ENCODE measurements around the gene GARIN5B. TPM values are rescaled to one million over a fixed set of nuclear protein-coding genes. Genes with fewer than 3 reads are reported as not detected.

The GARIN5B gene
- total and polyA plus RNA-seq, 2 donors (not counting 1 experiment from before 2014, with no cell fraction given): not detected

DNA sequence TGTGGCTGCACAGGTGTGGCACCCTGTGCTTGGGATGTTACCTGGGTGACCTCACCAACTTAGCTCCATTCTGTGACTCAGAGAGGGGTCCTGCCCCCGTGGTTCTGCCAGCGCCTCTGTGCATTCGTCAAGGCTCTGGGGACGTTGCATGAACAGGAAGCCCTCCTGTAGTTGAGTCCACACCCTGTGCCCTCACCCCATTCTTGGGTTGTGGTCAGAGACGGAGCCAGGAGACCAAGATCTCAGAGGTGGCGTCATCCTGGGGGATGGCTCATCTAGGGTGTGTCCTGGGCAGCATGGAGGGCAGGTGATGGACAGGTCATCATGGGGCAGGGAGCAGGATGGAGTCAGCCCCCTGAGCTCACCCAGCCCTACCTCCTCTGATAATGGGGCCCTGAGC lies 11.0 kb downstream of the GARIN5B start:
- Histone ChIP-seq H3K27ac (ENCODE audit: low read length in 2 of 2) (no peak overlapping the region), H3K4me1 (ENCODE audit: control insufficient read depth in 2 of 2, insufficient read depth in 2 of 2, low read length in 2 of 2) (peaks cover 23 to 29% of the 10 kb centered on the region in 2 donors), H3K27me3 (replicated peaks in 1 of 4; ENCODE audit: control extremely low read depth in 1 of 4, control insufficient read depth in 3 of 4, insufficient read depth in 4 of 4, low read length in 3 of 4) (peaks cover 0 to 55% (median 23%) of the 10 kb centered on the region in 4 experiments), H3K79me2 (ENCODE audit: control insufficient read depth, insufficient read depth, low read length) (no peaks in the 10 kb centered on the region), H3K9me3 (ENCODE audit: control extremely low read depth in 1 of 3, control insufficient read depth in 2 of 3, insufficient read depth in 1 of 3, low read length in 2 of 3) (peaks cover 0 to 18% (median 0%) of the 10 kb centered on the region in 3 donors), H3K36me3 (replicated peaks in 1 of 2; ENCODE audit: control extremely low read depth in 1 of 2, control insufficient read depth in 1 of 2, extremely low read depth in 1 of 2, insufficient read depth in 2 of 2, low read length in 1 of 2) (no peaks in the 10 kb centered on the region), H3K4me2 (replicated peaks; ENCODE audit: low read depth, low read length, poor library complexity, severe bottlenecking) (no peak overlapping the region), H3K4me3 (ENCODE audit: control extremely low read depth in 1 of 5, extremely low read depth in 1 of 5, insufficient read depth in 1 of 5, low read depth in 2 of 5, low read length in 4 of 5) (no peak overlapping the region), H3K9ac (ENCODE audit: low read length) (no peak overlapping the region), H4K20me1 (ENCODE audit: control insufficient read depth, insufficient read depth, low read length, poor library complexity, severe bottlenecking) (no peaks in the 10 kb centered on the region), H2AFZ (ENCODE audit: insufficient read depth, low read depth, low read length, poor library complexity, severe bottlenecking) (no peak overlapping the region)
- POLR2A ChIA-PET: no interaction called here
- DNase-seq (no peak), ATAC-seq (ENCODE audit: low read depth) (no peak)
- Mint-ChIP-seq H3K27ac (no peak overlapping the region), H3K27me3 (peaks cover 38% of the 10 kb centered on the region), H3K4me3 (peak overlapping the region; percentile 82), H3K4me1 (peaks cover 23% of the 10 kb centered on the region), H3K9me3 (ENCODE audit: insufficient read depth) (no peaks in the 10 kb centered on the region)
- CTCF ChIA-PET: no interaction called here
- WGBS (ENCODE audit: insufficient coverage): 62% methylated on average over 2 of the region's 6 CpGs
- TF ChIP-seq EZH2 (IDR thresholded peaks at IDR 0.05; ENCODE audit: borderline replicate concordance, insufficient read depth, low read depth, low read length, poor library complexity, severe bottlenecking) (no peak), CTCF (IDR thresholded peaks at IDR 0.05) (no peak)
- intact Hi-C loops (cut with micrococcal nuclease): no loop called here

DNA sequence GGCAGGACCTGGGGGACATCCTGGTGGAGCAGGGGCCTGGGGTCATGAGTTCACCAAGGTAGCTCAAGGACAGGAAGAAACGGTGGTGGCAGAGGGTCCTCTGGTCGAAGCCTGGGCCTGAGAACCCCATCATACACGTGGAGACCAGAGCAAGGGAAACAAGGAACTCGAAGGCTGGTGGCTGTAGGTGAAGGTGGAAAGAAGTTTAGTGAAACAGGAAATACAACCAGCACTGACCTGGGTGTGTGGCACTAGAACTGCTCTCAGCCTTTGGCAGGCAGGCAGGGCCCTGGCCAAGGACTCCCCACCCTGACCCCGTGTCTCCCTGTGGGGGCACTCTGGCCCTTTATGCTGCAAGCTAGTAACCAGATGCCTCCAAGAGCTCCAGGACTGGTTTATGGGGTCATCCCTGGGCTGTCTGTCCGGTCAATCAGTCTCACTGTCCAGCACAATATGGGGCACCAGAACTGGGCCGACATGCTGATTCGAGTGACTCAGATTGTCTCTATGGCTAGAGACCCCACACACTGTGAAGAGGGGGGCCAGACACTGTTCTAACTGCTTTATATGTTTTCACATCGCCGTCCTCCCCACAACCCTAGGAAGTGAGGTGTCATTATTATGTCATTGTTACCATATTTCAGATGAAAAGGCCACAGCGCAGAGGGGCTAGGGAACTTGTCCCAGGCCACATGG lies 12.3 kb downstream of the GARIN5B start:
- no peak overlapping the region for H3K9ac ChIP-seq (ENCODE audit: low read length)
- intact Hi-C loops (cut with micrococcal nuclease): no loop called here
- no peak for TF ChIP-seq CTCF (IDR thresholded peaks at IDR 0.05)
- TF ChIP-seq EZH2 (IDR thresholded peaks at IDR 0.05; ENCODE audit: borderline replicate concordance, insufficient read depth, low read depth, low read length, poor library complexity, severe bottlenecking): no peak
- H3K4me1 Mint-ChIP-seq: peaks cover 23% of the 10 kb centered on the region
- H3K4me2 ChIP-seq (replicated peaks; ENCODE audit: low read depth, low read length, poor library complexity, severe bottlenecking): no peak overlapping the region
- no peaks in the 10 kb centered on the region for H3K9me3 Mint-ChIP-seq (ENCODE audit: insufficient read depth)
- no peaks in the 10 kb centered on the region for H3K79me2 ChIP-seq (ENCODE audit: control insufficient read depth, insufficient read depth, low read length)
- H3K4me3 Mint-ChIP-seq: no peak overlapping the region
- no peak overlapping the region for H3K4me3 ChIP-seq (ENCODE audit: control extremely low read depth in 1 of 5, extremely low read depth in 1 of 5, insufficient read depth in 1 of 5, low read depth in 2 of 5, low read length in 4 of 5)
- ATAC-seq (ENCODE audit: low read depth) (no peak), DNase-seq (no peak)
- H3K27ac ChIP-seq (ENCODE audit: low read length in 2 of 2): no peak overlapping the region
- H3K4me1 ChIP-seq (ENCODE audit: control insufficient read depth in 2 of 2, insufficient read depth in 2 of 2, low read length in 2 of 2): peaks cover 23 to 29% of the 10 kb centered on the region in 2 donors
- H3K9me3 ChIP-seq (ENCODE audit: control extremely low read depth in 1 of 3, control insufficient read depth in 2 of 3, insufficient read depth in 1 of 3, low read length in 2 of 3): peaks cover 0 to 14% (median 0%) of the 10 kb centered on the region in 3 donors
- no peak overlapping the region for H3K27ac Mint-ChIP-seq
- no peaks in the 10 kb centered on the region for H4K20me1 ChIP-seq (ENCODE audit: control insufficient read depth, insufficient read depth, low read length, poor library complexity, severe bottlenecking)
- ChIA-PET CTCF (no interaction called here), POLR2A (no interaction called here)
- H3K27me3 Mint-ChIP-seq: peaks cover 37% of the 10 kb centered on the region
- no peaks in the 10 kb centered on the region for H3K36me3 ChIP-seq (replicated peaks in 1 of 2; ENCODE audit: control extremely low read depth in 1 of 2, control insufficient read depth in 1 of 2, extremely low read depth in 1 of 2, insufficient read depth in 2 of 2, low read length in 1 of 2)
- WGBS (ENCODE audit: insufficient coverage): 73% methylated on average over 9 of the region's 11 CpGs
- H3K27me3 ChIP-seq (replicated peaks in 1 of 4; ENCODE audit: control extremely low read depth in 1 of 4, control insufficient read depth in 3 of 4, insufficient read depth in 4 of 4, low read length in 3 of 4): peaks cover 0 to 49% (median 20%) of the 10 kb centered on the region in 4 experiments
- H2AFZ ChIP-seq (ENCODE audit: insufficient read depth, low read depth, low read length, poor library complexity, severe bottlenecking): no peak overlapping the region

Data from B cell (primary cell).